NCI-H187 (cell line): Measurements from ENCODE around the gene PPP2R2C.

Experiments used
- DNase-seq, 2 experiments: peaks; one replicate each; lab custom pipeline; 2025; lab: John Stamatoyannopoulos, UW

PPP2R2C gene

GRCh38 chr4:6345096-6345830 lies 127.2 kb downstream of the PPP2R2C start:
- no peak for DNase-seq

- no peak for DNase-seq
Observed at GRCh38 chr4:6343939-6344408, 128.4 kb downstream of the PPP2R2C start.

- DNase-seq = no peak
Observed at GRCh38 chr4:6342530-6343293, 129.7 kb downstream of the PPP2R2C start.

- no peak for DNase-seq
Observed at GRCh38 chr4:6341696-6342095, 130.7 kb downstream of the PPP2R2C start.

GRCh38 chr4:6340446-6341015 lies 131.9 kb downstream of the PPP2R2C start:
- no peak for DNase-seq

- DNase-seq = no peak
Observed at GRCh38 chr4:6339818-6340445, 132.5 kb downstream of the PPP2R2C start.

GRCh38 chr4:6338951-6339817 lies 133.2 kb downstream of the PPP2R2C start:
- DNase-seq = no peak

- DNase-seq = no peak
Observed at GRCh38 chr4:6338175-6338950, 134.1 kb downstream of the PPP2R2C start.

- no peak for DNase-seq
Observed at GRCh38 chr4:6337331-6337935, 135.0 kb downstream of the PPP2R2C start.

- DNase-seq = no peak
Observed at GRCh38 chr4:6336166-6336565, 136.2 kb downstream of the PPP2R2C start.

- no peak for DNase-seq
Observed at GRCh38 chr4:6335040-6335590, 137.3 kb downstream of the PPP2R2C start.

GRCh38 chr4:6334203-6334887 lies 138.1 kb downstream of the PPP2R2C start:
- no peak for DNase-seq

GRCh38 chr4:6333301-6334202 lies 138.9 kb downstream of the PPP2R2C start:
- DNase-seq = no peak

GRCh38 chr4:6332669-6333050 lies 139.8 kb downstream of the PPP2R2C start:
- DNase-seq = no peak

- no peak for DNase-seq
Observed at GRCh38 chr4:6332042-6332668, 140.3 kb downstream of the PPP2R2C start.

GRCh38 chr4:6331468-6331867 lies 140.9 kb downstream of the PPP2R2C start:
- DNase-seq = no peak

GRCh38 chr4:6331018-6331417 lies 141.4 kb downstream of the PPP2R2C start:
- DNase-seq = no peak

- DNase-seq = no peak
Observed at GRCh38 chr4:6330384-6330767, 142.0 kb downstream of the PPP2R2C start.
